Stimulated activated CD4-positive, alpha-beta T cell treated with anti-CD3 and anti-CD28 coated beads, Interleukin-1b, Interleukin-23, amount 100 ng/mL, for 48 hours (primary cell): Measurements from ENCODE around the gene HAUS7.

ENCODE experiments used
- DNase-seq: peaks from one replicate; pipeline ENCODE4 v3.0.0-alpha.2; 2020

The HAUS7 gene

GRCh38 chrX:153433161-153433680 is 37.2 kb downstream of the HAUS7 start:
- no peak for DNase-seq

GRCh38 chrX:153430796-153431195 is 39.6 kb downstream of the HAUS7 start:
- no peak for DNase-seq

DNA sequence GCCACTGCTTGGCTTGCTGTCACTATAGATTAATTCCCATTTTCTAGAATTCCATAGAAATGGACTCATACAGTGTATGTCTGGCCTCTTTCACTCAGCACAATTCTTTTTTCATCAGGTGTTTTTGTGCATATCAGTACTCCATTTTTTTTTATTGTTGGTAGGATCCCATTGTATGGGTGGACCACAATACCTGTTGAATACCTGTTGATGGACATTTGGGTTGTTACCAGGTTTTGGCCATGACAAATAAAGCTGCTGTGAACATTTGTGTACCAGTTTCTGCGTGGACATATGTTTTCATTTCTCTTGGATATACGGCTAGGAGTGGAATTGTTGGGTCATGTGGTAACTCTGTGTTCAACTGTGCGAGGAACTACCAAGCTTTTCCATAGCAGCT is 44.2 kb downstream of the HAUS7 start:
- no peak for DNase-seq

- no peak for DNase-seq
Measured at GRCh38 chrX:153423652-153424051, 46.7 kb downstream of the HAUS7 start.

- no peak for DNase-seq
Measured at GRCh38 chrX:153421856-153422255, 48.5 kb downstream of the HAUS7 start.

GRCh38 chrX:153420851-153421599 is 49.4 kb downstream of the HAUS7 start:
- DNase-seq, result no peak

DNA sequence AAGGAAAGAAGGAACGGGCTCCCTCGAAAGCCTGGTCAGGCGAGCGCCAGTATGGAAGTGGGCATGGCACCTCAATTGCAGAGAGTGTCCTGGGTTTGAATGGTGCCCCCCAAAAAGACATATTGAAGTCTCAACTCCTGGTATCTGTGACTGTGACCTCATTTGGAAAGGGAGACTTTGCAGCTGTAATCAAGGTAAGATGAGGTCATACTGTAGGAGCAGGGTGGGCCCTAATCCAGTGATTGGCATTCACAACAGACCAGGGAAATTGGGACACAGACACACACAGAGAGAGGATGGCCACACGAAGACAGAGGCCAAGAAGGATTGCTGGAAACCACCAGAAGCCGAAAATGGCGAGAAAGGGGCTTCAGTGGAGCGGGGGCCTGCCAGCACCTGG is 52.7 kb downstream of the HAUS7 start:
- DNase-seq, result no peak

- no peak for DNase-seq
Measured at GRCh38 chrX:153416781-153417450, 53.5 kb downstream of the HAUS7 start.

DNA sequence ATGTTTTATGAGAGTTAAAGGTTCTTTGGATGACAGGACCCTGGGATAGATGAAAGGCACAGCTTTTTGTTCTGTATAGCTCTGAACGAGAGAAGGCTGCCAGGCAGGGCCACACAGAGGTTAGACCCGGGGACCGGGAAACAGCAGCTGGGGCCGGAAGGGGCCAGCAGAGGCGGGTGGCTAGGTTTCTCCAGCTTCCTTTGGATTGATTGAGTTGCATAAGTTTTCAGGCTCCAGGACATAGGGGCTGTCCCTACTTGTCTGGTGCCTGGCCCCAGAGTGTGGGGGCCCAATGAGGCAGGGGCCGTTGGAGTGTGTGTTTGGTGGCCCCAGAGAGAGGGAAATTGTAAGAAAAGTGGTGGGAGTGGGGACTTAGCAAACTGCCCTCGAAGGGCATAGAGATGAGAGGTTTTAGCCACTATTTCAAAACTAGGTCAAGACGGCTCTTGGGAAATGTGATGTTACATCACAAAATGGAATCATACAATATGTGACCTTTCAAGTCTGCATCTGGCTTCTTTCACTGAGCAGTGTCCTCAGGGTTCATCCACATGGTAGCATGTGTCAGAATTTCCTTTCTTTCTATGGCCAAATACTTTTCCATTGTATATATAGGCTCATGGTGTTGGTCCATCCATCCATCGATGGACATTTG is 55.4 kb downstream of the HAUS7 start:
- no peak for DNase-seq

- DNase-seq, result no peak
Measured at GRCh38 chrX:153413731-153414130, 56.6 kb downstream of the HAUS7 start.

DNA sequence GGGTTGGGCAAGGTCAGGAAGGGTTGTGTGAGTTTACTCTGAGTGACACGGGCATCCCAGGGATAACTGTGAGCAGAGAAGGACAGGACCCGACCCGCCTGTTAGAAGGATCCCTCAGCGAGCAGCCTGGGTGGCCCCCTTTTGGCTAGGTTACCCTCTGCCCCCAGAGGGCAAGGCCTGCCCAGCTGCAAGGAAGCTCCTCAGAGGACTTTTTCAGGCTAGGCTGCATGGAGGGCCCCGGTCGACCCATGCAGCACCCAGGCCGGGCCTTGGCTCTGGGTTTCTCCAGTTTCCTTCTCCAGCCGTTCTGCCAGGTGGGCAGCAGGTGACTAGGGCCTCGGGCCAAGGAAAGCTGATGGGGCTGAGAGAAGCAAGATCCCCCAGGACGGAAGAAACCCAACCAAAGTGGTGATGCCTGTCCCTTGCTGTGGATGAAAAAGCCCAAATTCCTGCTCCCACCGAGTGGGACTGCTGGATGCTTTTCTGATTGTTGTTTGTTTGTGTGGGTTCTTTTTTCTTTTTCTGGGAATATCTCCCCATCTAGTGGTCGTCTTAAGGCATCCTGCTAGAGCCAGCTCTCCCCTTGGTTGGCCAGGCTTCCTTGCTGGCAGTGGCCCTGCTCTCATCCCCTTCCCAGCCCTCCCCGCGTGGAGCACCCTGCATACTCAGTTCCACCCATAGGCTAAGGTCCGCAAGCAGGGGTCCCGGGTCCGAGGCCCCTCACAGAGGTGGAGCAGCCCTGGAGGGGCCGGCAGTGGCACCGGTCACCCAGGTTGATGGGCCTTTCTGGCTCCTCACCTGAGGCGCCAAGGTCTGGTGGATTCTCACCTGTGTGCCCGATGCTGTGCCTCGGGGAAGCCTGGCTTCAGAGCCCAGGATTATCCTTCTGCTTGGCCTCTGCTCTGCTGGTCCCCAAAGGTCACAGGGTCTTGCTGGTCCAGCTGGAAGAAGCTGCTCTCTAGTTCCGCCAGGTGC is 57.3 kb downstream of the HAUS7 start:
- no peak for DNase-seq

DNA sequence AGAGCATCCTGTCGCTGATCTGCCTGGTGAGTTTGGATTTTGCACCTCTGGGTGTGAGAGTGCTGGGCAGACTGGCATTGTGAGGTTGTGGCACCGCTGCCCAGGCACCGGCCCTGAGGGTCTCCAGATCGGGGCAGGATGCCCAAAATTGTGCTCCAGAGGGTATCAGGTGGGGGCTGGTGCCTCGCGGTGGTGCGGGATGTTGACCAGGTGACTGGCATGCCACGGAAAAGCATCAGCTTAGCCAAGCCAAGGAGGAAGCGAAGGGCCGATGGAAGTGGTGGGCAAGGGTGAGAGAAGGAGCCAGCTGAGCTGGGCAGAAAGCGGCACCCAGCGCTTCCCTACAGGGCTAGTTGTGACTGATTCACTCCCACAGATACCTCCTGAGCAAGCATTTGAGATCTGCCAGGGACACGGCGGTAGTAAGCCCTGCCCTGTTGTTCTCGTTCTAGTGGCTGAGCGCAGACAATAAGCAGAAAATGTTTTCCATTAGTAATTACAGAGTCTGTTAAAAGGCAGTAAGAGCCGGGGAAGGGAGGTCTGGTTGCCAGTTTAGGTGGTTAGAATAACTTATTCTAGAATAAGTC is 58.3 kb downstream of the HAUS7 start:
- DNase-seq, result no peak

- DNase-seq, result peak; percentile 4
Measured at GRCh38 chrX:153411255-153411987, 59.0 kb downstream of the HAUS7 start, which contains the start of gene ZFP92. TSS of gene ZFP92 (plus strand) at chrX:153411472. CDS start at chrX:153418323, 6,851 bp downstream.

DNA sequence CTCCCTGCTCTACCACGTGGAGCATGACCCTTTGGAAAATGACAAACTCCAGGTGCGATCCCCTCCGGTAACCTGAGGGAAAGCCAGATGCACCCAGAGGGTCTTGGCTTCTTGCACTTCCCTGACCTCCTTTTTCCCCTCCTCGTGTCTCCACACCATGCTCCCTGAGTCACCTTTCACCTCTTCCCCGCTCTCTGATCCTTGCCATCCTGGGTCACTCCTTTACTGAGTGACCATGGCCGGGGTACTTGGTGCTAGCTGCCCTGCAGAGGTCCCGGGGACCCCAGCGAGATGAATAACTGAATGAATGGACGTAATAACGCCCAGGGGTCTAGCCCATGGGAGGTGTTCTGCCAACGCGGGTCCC is 59.5 kb downstream of the HAUS7 start:
- no peak for DNase-seq

GRCh38 chrX:153410373-153410772 is 60.0 kb downstream of the HAUS7 start:
- no peak for DNase-seq

DNA sequence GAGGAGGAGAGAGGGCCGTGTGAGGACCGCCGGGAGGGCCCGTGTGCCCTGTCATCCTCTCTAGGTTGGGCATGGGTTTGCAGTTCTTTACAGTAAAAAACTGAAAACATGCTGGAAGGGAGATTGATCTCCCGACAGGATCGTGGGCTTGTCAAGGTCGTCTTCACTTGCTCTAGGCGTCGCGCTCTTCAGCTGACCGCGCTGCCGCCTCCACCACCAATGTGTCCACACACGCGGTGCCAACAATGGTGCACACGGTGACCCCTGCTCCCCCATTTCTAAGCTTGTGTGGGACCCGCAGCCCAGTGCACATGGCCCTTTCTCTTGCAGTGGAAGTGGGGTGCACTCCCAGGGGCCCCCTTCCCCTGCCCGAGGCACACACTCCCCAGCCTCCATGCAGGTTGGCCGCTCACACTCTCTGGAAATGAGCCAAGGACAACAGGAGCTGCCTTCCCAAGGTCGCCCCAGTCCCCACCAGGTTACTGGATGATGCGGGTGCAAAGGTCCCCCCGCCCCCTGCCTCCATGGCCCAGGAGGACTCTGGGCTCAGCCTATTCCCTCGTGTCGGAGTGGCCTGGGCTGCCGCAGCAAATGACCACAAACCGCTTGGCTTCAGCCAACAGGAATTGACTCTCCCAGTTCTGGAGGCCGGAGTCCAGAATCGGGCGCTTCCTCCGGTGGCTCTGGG is 60.8 kb downstream of the HAUS7 start:
- DNase-seq, result no peak

DNA sequence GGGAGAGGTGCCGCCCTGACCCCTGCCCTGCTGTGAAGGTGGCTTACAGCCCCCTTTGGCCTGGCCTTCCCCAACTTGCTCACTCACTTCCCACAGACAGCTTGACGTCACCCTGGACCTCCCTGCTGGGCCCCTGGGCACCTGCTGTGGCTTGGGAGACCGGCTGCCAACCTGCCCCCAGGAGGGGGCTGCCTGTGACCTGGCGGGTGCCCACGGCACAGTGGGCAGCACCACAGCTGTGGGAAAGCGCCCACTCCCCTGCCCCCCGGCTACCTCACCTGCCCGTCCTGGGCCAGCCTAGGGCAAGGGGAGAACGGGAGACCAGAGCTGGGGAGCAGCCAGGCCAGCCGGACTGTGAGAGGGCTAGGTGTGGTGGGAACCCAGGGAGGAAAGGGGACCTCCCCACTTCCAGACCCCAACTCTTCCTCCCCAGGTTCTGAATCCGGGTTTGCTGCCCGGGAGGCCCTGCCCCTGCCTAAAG is 61.5 kb downstream of the HAUS7 start:
- no peak for DNase-seq

- no peak for DNase-seq
Measured at GRCh38 chrX:153408221-153408721, 62.1 kb downstream of the HAUS7 start.

DNA sequence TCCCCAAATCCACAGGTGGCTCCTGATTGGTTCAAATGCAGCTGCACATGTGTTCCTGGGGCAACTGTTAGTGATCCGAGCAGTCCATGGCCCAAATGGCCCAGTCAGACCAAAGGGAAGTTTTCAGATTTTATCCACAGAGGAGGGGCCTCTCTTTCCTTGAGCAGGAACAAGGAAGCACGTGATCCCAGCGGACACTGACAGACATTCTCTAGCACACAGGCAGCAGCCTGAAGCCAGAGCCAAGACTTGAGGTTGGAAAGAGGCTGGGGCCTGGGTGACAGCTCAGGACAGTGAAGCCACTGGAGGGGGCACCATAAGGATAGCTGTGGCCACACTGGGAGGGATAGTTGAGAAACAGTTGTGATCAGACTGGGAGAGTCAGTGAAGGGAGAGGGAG is 62.6 kb downstream of the HAUS7 start:
- no peak for DNase-seq

GRCh38 chrX:153406903-153407302 is 63.5 kb downstream of the HAUS7 start:
- no peak for DNase-seq
